GM20000 (cell line): ENCODE measurements around the gene FYB1.

ENCODE experiments used
- DNase-seq: peaks from one replicate; pipeline ENCODE4 v3.0.0; 2012; ENCODE audit warnings: low spot score
- TF ChIP-seq, protein P1 (sequence below): IDR thresholded peaks from 2 replicates; pipeline ENCODE4 v1.5.1; 2012; ENCODE audit warnings: mild to moderate bottlenecking, control low read depth; ENCODE audit errors: extremely low read depth, missing control alignments

Gene FYB1

DNA sequence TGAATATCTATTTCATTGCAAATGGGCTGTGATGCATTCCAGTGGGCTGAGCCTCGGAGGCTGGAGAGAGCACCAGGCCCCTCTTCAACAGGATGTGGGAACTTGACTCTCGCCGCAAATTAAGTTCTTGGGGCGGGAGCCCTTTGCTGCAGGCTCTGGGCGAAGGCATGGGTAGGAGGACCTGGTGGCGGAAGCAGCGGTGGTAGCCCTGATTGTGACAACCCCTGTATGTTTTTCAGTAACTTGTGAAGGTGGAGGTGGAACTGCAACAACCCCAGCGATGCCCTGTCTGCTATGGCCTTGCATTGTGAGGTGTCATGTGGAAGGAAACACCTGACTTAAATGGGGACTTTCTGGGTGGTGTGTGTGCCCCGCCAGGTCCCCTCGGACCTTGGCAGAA lies 9.4 kb downstream of the FYB1 start:
- no peak for DNase-seq

DNA sequence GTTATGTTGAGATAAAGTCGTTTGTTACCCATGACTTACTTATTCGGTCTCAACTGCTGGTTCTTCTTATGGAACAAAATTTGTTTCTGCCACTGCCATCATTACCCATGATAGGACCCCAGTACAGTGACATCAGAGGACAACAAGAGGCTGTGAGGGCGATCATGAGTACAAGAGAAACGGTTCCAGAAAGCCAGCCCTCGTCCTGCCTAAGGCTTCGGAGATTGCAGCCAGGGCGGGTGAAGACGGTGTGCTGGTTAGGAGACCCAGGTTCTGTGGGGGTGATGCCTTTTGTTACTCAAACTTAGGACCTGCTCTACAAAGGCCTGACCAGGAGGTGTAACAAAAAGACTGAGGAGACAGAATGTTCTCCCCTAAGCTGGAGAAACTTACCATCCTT lies 10.9 kb downstream of the FYB1 start:
- no peak for DNase-seq
- TF ChIP-seq, protein P1, sequence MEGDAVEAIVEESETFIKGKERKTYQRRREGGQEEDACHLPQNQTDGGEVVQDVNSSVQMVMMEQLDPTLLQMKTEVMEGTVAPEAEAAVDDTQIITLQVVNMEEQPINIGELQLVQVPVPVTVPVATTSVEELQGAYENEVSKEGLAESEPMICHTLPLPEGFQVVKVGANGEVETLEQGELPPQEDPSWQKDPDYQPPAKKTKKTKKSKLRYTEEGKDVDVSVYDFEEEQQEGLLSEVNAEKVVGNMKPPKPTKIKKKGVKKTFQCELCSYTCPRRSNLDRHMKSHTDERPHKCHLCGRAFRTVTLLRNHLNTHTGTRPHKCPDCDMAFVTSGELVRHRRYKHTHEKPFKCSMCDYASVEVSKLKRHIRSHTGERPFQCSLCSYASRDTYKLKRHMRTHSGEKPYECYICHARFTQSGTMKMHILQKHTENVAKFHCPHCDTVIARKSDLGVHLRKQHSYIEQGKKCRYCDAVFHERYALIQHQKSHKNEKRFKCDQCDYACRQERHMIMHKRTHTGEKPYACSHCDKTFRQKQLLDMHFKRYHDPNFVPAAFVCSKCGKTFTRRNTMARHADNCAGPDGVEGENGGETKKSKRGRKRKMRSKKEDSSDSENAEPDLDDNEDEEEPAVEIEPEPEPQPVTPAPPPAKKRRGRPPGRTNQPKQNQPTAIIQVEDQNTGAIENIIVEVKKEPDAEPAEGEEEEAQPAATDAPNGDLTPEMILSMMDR = no peak

More for the DNA sequence above, 9.4 kb downstream of the FYB1 start:
- TF ChIP-seq, protein P1 = no peak

DNA sequence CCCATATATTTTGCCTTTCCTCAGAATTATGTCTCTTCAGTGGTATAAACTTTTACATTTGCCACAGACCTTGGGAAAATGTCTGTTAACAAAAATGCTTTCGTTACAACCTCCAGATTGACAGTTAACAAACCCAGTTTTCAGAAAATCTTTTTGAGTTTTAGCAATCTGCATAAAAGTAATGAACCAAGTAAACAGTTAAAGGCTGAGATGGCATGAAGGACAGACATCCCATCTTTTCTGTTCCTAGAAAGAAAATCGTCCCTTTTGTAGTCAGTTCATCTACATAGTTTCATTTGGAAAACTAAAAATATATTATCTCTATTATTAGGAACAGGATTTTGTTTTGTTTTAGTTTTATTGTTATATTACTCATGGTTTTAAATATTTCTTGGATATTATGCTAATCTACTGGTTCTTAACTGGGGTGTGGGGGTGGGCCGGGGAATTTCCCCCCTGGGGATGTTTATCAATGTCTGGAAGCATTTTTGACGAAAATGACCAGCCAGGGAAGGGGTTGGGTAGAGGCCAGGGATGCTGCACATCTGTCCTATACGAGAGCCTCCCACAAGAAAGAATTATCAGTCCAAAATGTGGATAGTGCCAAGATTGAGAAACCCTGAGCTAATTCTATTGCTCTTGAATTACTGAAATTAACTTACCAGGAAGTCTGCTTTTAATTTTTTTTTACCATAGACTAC lies 11.9 kb downstream of the FYB1 start:
- TF ChIP-seq, protein P1 = no peak
- DNase-seq = no peak

DNA sequence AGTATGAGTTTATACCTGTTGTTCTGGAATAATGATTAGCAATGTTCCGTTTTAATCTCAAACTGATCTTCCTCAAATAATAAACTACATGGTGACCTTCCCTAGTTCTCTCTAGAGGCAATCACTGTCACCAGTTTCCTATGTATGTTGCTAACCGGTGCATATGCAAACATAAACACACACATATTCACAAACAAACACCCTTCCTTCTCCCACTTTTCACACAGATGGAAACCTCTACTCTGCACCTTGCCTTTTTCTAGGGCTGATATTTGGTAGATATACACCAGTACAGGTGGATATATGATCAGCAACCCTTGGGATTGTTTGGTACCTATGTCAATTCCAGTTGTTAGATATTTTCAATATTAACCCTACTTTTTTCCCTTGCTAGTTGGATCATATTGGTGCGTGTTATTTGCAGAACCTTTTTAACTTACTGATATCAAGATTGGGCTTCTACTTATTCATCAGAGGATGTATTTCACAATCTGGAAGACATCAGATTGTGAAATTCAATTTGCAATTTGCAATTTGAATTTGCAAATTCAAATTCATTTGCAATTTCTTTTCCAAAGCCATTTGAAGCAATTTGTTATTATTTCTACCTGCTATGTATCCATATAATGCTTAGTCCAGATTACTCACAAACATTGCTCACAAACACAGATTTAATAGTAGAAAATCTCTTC lies 12.6 kb downstream of the FYB1 start:
- TF ChIP-seq, protein P1 = no peak
- DNase-seq = no peak

DNA sequence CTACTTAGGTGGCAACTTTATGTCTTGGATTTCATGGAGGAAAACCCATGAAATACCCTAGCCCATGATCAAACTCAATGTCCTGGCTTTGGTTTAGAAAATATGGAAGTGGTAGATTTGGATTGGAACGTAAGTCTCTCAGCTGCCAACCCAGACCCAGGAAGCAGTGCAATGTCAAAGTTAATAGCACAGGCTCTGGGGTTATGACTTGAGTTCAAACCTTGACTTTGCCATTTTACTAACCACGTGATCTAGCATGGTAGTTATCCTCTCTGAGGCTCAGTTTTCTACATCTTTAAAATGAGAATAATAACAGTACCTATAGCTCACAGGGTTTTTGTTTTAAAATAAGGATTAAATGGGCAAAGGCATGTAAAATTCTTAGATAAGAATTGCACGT lies 13.8 kb downstream of the FYB1 start:
- TF ChIP-seq, protein P1 = no peak

DNA sequence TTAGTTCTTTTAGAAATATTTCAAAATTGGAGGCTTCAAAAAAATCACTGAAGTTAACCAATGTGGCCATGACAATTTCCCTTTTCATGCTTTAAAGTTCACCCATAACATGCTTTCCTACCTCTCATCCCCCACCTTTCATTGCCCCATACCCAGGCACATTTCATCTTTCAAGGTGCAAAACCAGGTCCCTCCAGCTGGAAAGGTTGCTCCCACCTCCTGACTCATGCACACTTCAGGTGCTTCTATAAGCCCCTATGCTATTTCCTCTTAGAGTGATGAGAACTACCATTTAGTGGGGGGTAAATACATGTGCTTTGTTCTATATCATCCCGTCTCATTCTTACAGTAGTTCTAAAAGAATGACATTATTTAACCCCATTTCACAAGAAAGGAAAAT lies 15.4 kb downstream of the FYB1 start:
- TF ChIP-seq, protein P1 = no peak
- no peak for DNase-seq

More for the DNA sequence above, 13.8 kb downstream of the FYB1 start:
- no peak for DNase-seq

DNA sequence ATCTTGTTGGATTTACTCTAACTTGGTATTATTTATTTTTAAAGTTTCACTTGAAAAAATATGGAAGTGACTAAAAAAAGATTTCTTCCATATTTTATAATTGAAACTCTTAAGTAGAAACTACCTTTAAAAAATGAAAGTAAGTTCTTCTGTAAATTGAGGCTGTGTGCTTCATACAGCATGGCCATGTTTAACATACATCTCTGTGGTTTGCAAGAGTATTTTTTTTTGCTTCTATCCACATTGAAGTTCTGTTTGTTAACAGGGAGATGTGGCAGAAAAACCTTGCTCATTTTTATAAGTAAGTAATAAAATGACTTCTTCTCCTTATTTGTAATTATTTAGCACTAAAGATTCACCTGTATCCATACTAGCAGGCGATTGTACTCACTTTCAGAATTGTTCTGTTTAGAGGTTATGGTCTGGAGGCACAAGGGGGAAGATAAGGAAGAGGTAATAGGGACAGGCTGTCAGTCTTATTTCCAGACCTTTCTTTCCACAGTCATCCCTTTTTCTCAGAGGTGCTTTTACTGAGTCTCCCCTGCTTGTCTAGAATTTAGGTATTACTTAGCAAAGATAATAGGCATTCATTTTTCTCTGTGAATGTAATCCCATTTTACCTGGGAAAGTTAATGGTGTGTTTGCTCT lies 16.0 kb downstream of the FYB1 start:
- TF ChIP-seq, protein P1 = no peak
- no peak for DNase-seq
